Globus pallidus (tissue), 1 donor: Measurements from ENCODE around the gene FZD7.

ENCODE experiments used
- DNase-seq: peaks from one replicate; pipeline ENCODE4 v3.0.0-alpha.2; 2015; ENCODE audit warnings: low spot score

Gene FZD7

GRCh38 chr2:202014318-202014717 is 19.3 kb upstream of the FZD7 start:
- no peak for DNase-seq

GRCh38 chr2:202014759-202015211 is 18.9 kb upstream of the FZD7 start:
- DNase-seq, result no peak

- no peak for DNase-seq
Observed at GRCh38 chr2:202015471-202015870, 18.2 kb upstream of the FZD7 start.

DNA sequence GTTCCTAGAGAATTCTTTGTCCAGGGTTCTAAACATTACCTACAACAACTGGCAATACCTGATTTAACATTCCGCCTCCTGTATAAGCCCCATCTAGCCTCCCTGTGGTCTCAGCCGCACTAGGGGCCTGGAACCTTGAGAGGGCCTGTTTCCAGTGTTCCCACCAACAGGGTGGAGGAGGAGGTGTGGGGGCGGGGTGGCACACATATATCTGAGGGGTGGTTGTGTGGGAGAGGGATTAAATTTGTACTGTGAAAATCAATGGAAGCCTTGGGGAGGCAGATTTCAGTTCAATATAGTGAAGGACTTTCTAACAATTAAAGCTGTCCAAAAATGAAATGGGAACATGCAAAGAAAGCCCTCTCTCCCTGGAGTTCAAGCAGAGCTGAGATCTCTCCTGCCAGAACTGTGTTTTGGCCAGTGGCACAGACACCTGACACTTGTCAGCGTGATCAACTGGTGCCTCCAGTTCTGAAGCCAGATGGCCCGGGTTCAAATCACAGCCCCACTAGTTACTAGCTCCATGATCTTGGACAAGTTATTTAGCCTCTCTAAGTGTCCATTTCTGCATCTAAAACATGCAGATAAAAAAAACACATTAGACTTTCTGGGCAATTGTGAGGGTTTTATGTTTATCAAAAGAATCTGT is 17.0 kb upstream of the FZD7 start:
- no peak for DNase-seq

- DNase-seq, result no peak
Observed at GRCh38 chr2:202017940-202018339, 15.7 kb upstream of the FZD7 start.

GRCh38 chr2:202018950-202019349 is 14.7 kb upstream of the FZD7 start:
- DNase-seq, result no peak

DNA sequence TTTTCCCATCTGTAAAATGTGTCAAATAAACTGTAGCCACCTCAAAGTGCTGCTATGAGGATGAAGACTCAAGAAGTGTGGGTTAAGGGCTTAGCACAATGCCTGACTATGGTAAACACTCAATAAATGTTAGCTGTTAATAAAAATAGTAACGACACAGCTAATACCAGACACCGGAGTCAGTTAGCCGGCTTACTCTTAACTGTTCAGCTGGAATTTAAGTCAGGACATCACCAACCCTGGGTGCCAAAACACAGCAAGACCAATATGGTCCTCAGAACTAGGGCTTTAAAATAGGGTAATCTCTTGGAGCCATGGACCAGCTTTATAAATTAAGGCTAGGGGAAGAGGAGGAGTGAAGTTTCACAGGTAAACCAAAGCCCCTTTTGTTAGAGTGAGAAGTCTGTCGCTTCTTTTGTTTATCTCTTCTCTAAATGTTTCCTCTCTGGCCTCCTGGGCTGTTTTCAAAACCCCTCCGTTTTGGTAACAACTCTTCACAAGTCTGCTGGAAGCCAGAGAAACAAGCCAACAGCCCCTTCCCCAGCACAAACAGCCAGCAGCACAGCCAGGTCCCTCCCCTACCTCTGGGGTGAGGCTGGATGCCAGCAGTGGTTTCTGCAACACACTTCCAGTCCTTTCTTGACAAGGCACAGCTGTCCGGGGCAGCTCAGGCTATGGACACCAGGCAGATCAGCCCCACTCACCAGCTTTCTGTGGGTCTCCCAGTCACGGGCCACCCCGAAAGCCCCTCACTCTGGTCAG is 13.8 kb upstream of the FZD7 start:
- no peak for DNase-seq

DNA sequence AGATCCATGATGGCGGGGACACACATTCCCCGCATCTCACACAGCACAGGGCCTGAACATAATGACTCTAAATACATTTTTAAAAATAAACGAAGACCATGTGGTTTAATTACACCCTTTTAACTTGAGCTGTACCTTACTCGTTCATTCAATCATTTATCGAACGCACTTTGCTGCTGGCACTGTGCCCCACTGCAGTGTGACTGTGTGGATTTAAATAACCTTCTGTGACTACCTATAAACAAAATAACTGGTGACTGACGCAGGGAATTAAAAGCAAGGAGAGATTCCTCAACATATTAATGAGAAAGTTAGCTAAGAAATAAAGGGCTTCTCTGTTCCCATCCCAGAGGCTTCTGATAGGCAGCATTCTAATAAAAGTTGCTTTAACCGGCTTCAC is 10.9 kb upstream of the FZD7 start:
- DNase-seq, result no peak

- DNase-seq, result no peak
Observed at GRCh38 chr2:202023198-202023903, 10.3 kb upstream of the FZD7 start.

DNA sequence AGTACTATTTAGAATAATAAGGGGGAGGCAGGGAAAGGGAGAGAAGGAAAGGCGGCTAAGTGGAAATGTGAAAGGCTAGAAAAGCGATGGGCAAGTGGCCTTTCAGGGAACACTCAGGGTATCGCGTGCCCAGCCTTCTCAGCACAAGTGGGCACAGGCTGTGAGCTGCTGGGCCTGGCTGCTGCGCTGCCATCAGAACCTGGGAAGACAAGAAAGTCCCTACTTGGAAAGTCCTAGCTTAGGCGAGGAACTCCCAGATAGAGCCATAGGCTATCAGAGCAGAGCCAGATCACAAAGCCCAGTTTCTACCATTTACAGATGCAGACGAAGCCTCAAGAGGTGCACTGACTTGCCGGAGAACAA is 9.8 kb upstream of the FZD7 start:
- no peak for DNase-seq

GRCh38 chr2:202024871-202025270 is 8.8 kb upstream of the FZD7 start:
- no peak for DNase-seq

GRCh38 chr2:202025816-202026215 is 7.8 kb upstream of the FZD7 start:
- DNase-seq, result no peak

GRCh38 chr2:202026507-202026906 is 7.1 kb upstream of the FZD7 start:
- DNase-seq, result no peak

DNA sequence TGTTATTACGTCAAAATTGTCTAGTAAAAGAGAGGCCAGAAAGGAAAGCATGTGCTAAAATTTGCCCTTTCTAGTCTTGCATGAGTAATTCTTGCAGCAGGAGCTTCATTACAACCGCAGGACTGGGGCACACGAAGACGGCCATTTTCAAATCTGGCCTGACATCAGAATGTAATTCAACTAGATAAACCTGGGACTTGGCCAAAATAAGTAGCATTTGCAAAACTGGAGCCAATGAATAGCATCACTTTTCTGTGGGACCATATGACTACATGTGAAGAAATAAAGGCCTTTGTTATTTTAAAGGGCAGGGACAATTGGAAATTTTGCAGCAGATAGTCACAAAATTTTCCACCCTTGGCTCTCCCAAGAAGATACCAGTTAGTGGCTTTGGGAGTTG is 3.0 kb upstream of the FZD7 start:
- DNase-seq, result no peak

GRCh38 chr2:202031246-202031951 is 2.3 kb upstream of the FZD7 start:
- no peak for DNase-seq

DNA sequence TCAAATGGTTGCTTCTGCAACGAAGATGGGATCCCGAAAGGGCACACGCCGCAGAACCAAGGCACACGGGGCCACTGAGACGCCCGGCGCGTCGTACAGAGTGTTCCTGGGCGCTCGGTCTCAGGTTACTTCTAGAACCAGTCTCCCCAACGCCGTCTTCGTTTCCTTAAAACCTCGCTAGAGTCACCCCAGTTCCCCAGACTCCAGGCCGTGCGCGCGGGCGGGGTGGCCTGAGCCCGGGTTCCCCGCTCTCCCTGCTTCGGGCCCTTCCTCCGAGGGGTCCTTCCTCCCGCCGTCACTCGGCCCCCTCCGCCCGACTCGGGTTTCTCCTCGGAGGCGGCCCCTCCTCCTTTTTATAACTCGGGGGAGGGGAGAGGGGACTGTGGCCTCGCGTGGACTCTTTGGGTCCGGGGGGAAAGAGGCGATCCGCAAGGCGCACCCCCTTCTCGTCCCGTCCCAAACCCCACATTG is 774 bp upstream of the FZD7 start:
- DNase-seq, result peak; percentile 21

DNA sequence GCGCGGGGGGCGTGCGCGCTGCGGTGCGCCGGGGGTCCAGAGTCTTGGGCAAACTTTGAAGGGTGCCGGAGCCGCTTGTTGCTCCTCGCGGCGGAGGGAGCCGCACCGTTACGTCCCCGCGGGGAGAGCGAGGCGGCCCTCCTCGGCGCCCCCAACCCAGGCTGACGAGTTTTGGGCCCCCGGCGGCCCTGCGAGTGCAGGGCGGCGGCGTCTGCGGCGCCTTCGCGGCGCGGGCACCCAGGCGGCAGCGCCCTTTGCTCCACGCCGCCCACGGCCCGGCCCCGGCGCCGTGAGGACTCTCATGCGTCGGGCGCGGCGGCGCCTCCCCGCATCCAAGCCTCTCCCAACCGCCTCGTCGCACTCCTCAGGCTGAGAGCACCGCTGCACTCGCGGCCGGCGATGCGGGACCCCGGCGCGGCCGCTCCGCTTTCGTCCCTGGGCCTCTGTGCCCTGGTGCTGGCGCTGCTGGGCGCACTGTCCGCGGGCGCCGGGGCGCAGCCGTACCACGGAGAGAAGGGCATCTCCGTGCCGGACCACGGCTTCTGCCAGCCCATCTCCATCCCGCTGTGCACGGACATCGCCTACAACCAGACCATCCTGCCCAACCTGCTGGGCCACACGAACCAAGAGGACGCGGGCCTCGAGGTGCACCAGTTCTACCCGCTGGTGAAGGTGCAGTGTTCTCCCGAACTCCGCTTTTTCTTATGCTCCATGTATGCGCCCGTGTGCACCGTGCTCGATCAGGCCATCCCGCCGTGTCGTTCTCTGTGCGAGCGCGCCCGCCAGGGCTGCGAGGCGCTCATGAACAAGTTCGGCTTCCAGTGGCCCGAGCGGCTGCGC is 814 bp downstream of the FZD7 start:
- no peak for DNase-seq

DNA sequence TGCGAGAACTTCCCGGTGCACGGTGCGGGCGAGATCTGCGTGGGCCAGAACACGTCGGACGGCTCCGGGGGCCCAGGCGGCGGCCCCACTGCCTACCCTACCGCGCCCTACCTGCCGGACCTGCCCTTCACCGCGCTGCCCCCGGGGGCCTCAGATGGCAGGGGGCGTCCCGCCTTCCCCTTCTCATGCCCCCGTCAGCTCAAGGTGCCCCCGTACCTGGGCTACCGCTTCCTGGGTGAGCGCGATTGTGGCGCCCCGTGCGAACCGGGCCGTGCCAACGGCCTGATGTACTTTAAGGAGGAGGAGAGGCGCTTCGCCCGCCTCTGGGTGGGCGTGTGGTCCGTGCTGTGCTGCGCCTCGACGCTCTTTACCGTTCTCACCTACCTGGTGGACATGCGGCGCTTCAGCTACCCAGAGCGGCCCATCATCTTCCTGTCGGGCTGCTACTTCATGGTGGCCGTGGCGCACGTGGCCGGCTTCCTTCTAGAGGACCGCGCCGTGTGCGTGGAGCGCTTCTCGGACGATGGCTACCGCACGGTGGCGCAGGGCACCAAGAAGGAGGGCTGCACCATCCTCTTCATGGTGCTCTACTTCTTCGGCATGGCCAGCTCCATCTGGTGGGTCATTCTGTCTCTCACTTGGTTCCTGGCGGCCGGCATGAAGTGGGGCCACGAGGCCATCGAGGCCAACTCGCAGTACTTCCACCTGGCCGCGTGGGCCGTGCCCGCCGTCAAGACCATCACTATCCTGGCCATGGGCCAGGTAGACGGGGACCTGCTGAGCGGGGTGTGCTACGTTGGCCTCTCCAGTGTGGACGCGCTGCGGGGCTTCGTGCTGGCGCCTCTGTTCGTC is 1.7 kb downstream of the FZD7 start:
- DNase-seq, result no peak

DNA sequence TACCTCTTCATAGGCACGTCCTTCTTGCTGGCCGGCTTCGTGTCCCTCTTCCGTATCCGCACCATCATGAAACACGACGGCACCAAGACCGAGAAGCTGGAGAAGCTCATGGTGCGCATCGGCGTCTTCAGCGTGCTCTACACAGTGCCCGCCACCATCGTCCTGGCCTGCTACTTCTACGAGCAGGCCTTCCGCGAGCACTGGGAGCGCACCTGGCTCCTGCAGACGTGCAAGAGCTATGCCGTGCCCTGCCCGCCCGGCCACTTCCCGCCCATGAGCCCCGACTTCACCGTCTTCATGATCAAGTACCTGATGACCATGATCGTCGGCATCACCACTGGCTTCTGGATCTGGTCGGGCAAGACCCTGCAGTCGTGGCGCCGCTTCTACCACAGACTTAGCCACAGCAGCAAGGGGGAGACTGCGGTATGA is 2.3 kb downstream of the FZD7 start:
- no peak for DNase-seq

DNA sequence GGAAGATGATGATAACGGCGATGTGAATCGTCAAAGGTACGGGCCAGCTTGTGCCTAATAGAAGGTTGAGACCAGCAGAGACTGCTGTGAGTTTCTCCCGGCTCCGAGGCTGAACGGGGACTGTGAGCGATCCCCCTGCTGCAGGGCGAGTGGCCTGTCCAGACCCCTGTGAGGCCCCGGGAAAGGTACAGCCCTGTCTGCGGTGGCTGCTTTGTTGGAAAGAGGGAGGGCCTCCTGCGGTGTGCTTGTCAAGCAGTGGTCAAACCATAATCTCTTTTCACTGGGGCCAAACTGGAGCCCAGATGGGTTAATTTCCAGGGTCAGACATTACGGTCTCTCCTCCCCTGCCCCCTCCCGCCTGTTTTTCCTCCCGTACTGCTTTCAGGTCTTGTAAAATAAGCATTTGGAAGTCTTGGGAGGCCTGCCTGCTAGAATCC is 3.0 kb downstream of the FZD7 start:
- no peak for DNase-seq
